Neural cell (in vitro differentiated cells): ENCODE data around the gene CLSTN1. TPM values are rescaled to one million over a fixed set of nuclear protein-coding genes. Genes with fewer than 3 reads are reported as not detected.

Source experiments
- H2AFZ ChIP-seq: fragments of 200-600, 300-800 bp; sonication (generic), shearing (Covaris generic); 2 replicates; pipeline ENCODE4 v1.6.0; 2014; ENCODE audit warnings: low read depth, mild to moderate bottlenecking, antibody characterized with exemption, low read length, moderate library complexity
- H3F3A ChIP-seq: fragments of 200-600 bp; shearing (Covaris generic); 2 replicates; pipeline ENCODE4 v1.6.1; 2016; ENCODE audit warnings: mild to moderate bottlenecking, moderate library complexity, mixed read lengths, antibody characterized with exemption, low read length; ENCODE audit not compliant: insufficient read depth, poor library complexity, severe bottlenecking
- H3K27ac ChIP-seq: fragments of 200-600, 300-800 bp; sonication (generic), shearing (Covaris generic); 2 replicates; pipeline ENCODE4 v1.5.1; 2014; ENCODE audit warnings: mild to moderate bottlenecking, low read length, moderate library complexity
- H3K27me3 ChIP-seq: fragments of 300-800, 200-600 bp; sonication (generic), shearing (Covaris generic); 2 replicates; pipeline ENCODE4 v1.6.0; 2014; ENCODE audit warnings: mild to moderate bottlenecking, low read depth, low read length, moderate library complexity; ENCODE audit not compliant: insufficient read depth
- H3K36me3 ChIP-seq: fragments of 300-800, 200-600 bp; sonication (generic), shearing (Covaris generic); 2 replicates; pipeline ENCODE4 v1.5.1; 2014; ENCODE audit warnings: mild to moderate bottlenecking, antibody characterized with exemption, low read length, moderate library complexity; ENCODE audit not compliant: insufficient read depth
- H3K4me2 ChIP-seq: fragments of 300-800, 200-600 bp; sonication (generic), shearing (Covaris generic); 2 replicates; pipeline ENCODE4 v1.6.0; 2014; ENCODE audit warnings: mild to moderate bottlenecking, low read length
- H3K4me3 ChIP-seq: fragments of 300-800, 200-600 bp; sonication (generic), shearing (Covaris generic); 2 replicates; pipeline ENCODE4 v1.5.1; 2014; ENCODE audit warnings: mild to moderate bottlenecking, low read length, moderate library complexity
- H3K79me2 ChIP-seq: fragments of 200-600 bp; shearing (Covaris generic); replicated peaks from 2 replicates; pipeline ENCODE4 v1.6.0; 2014; ENCODE audit warnings: mild to moderate bottlenecking, low read length, moderate library complexity; ENCODE audit not compliant: insufficient read depth
- H3K9ac ChIP-seq: fragments of 300-800, 200-600 bp; sonication (generic), shearing (Covaris generic); 2 replicates; pipeline ENCODE4 v1.6.1; 2016; ENCODE audit warnings: mild to moderate bottlenecking, low read length, mixed read lengths
- H3K9me2 ChIP-seq: fragments of 200-600 bp; shearing (Covaris generic); 2 replicates; pipeline ENCODE4 v1.6.1; 2016; ENCODE audit warnings: mild to moderate bottlenecking, low read length, mixed read lengths; ENCODE audit not compliant: insufficient read depth
- H3K9me3 ChIP-seq: fragments of 200-600, 300-800 bp; sonication (generic), shearing (Covaris generic); 2 replicates; pipeline ENCODE4 v1.6.1; 2016; ENCODE audit warnings: mild to moderate bottlenecking, mixed run types, low read length, moderate library complexity, mixed read lengths
- H4K20me1 ChIP-seq: fragments of 200-600 bp; shearing (Covaris generic); 2 replicates; pipeline ENCODE4 v1.6.1; 2016; ENCODE audit warnings: mild to moderate bottlenecking, mixed run types; ENCODE audit not compliant: insufficient read depth
- EP300 ChIP-seq: fragments of 450-650 bp; conservative IDR thresholded peaks from 2 replicates; pipeline ENCODE4 v1.6.1; 2014; ENCODE audit warnings: antibody characterized with exemption, mild to moderate bottlenecking, moderate library complexity; ENCODE audit not compliant: poor library complexity, severe bottlenecking
- EZH2 ChIP-seq: fragments of 200-600, 300-800 bp; shearing (Covaris generic), sonication (generic); IDR thresholded peaks from 2 replicates; pipeline ENCODE4 v1.6.1; 2014; ENCODE audit warnings: antibody characterized with exemption, low read length, borderline replicate concordance, mild to moderate bottlenecking; ENCODE audit not compliant: insufficient read depth, poor library complexity, severe bottlenecking
- MXI1 ChIP-seq: fragments of 450-650 bp; conservative IDR thresholded peaks from 2 replicates; pipeline ENCODE4 v1.6.1; 2014; ENCODE audit warnings: antibody characterized with exemption, mild to moderate bottlenecking; ENCODE audit not compliant: poor library complexity, severe bottlenecking
- POLR2AphosphoS5 ChIP-seq: IDR thresholded peaks from 2 replicates; pipeline ENCODE4 v1.6.1; 2012
- RAD21 ChIP-seq: fragments of 450-650 bp; conservative IDR thresholded peaks from 2 replicates; pipeline ENCODE4 v1.6.1; 2014; ENCODE audit warnings: antibody characterized with exemption, mild to moderate bottlenecking, moderate library complexity
- SMC3 ChIP-seq: fragments of 450-650 bp; conservative IDR thresholded peaks from 2 replicates; pipeline ENCODE4 v1.6.1; 2014; ENCODE audit warnings: antibody characterized with exemption, mild to moderate bottlenecking, moderate library complexity; ENCODE audit not compliant: poor library complexity
- TAF1 ChIP-seq: IDR thresholded peaks from 2 replicates; pipeline ENCODE4 v1.6.1; 2012; ENCODE audit warnings: low read depth
- polyA plus RNA-seq: library from polyadenylated mRNA; depleted of rRNA; stranded (reverse); fragments of >200 nt; gene quantifications from 2 replicates; pipeline ENCODE4 v1.2.3, GENCODE V29; 2014
- TF ChIP-seq, protein P1 (sequence below): fragments of 450-650 bp; IDR thresholded peaks from 2 replicates; pipeline ENCODE4 v1.5.1; 2014; ENCODE audit warnings: antibody characterized with exemption, mild to moderate bottlenecking, moderate library complexity; ENCODE audit not compliant: poor library complexity, severe bottlenecking
- TF ChIP-seq, protein P2 (sequence below): IDR thresholded peaks from 2 replicates; pipeline ENCODE4 v1.6.1; 2012; ENCODE audit warnings: borderline replicate concordance

The CLSTN1 gene
- polyA plus RNA-seq, 1 donor from 2014 or later, result 77.2 TPM

- Histone ChIP-seq H3K79me2 (no peaks in the 10 kb centered on the region), H4K20me1 (no peaks in the 10 kb centered on the region), H3K27me3 (no peaks in the 10 kb centered on the region), H3K9ac (no peak overlapping the region), H3K9me2 (no peaks in the 10 kb centered on the region), H3K4me2 (no peak overlapping the region), H3K9me3 (no peaks in the 10 kb centered on the region), H3K4me3 (no peak overlapping the region), H3K27ac (no peak overlapping the region), H2AFZ (no peak overlapping the region), H3K36me3 (no peaks in the 10 kb centered on the region), H3F3A (no peaks in the 10 kb centered on the region)
- TF ChIP-seq EZH2 (no peak), EP300 (no peak), SMC3 (no peak), TAF1 (no peak), MXI1 (no peak), POLR2AphosphoS5 (no peak), RAD21 (no peak)
- TF ChIP-seq, protein P1, sequence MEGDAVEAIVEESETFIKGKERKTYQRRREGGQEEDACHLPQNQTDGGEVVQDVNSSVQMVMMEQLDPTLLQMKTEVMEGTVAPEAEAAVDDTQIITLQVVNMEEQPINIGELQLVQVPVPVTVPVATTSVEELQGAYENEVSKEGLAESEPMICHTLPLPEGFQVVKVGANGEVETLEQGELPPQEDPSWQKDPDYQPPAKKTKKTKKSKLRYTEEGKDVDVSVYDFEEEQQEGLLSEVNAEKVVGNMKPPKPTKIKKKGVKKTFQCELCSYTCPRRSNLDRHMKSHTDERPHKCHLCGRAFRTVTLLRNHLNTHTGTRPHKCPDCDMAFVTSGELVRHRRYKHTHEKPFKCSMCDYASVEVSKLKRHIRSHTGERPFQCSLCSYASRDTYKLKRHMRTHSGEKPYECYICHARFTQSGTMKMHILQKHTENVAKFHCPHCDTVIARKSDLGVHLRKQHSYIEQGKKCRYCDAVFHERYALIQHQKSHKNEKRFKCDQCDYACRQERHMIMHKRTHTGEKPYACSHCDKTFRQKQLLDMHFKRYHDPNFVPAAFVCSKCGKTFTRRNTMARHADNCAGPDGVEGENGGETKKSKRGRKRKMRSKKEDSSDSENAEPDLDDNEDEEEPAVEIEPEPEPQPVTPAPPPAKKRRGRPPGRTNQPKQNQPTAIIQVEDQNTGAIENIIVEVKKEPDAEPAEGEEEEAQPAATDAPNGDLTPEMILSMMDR, result no peak
- TF ChIP-seq, protein P2, sequence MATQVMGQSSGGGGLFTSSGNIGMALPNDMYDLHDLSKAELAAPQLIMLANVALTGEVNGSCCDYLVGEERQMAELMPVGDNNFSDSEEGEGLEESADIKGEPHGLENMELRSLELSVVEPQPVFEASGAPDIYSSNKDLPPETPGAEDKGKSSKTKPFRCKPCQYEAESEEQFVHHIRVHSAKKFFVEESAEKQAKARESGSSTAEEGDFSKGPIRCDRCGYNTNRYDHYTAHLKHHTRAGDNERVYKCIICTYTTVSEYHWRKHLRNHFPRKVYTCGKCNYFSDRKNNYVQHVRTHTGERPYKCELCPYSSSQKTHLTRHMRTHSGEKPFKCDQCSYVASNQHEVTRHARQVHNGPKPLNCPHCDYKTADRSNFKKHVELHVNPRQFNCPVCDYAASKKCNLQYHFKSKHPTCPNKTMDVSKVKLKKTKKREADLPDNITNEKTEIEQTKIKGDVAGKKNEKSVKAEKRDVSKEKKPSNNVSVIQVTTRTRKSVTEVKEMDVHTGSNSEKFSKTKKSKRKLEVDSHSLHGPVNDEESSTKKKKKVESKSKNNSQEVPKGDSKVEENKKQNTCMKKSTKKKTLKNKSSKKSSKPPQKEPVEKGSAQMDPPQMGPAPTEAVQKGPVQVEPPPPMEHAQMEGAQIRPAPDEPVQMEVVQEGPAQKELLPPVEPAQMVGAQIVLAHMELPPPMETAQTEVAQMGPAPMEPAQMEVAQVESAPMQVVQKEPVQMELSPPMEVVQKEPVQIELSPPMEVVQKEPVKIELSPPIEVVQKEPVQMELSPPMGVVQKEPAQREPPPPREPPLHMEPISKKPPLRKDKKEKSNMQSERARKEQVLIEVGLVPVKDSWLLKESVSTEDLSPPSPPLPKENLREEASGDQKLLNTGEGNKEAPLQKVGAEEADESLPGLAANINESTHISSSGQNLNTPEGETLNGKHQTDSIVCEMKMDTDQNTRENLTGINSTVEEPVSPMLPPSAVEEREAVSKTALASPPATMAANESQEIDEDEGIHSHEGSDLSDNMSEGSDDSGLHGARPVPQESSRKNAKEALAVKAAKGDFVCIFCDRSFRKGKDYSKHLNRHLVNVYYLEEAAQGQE, result no peak
Observed at GRCh38 chr1:9844756-9845155, 21.0 kb upstream of the CLSTN1 start.

DNA sequence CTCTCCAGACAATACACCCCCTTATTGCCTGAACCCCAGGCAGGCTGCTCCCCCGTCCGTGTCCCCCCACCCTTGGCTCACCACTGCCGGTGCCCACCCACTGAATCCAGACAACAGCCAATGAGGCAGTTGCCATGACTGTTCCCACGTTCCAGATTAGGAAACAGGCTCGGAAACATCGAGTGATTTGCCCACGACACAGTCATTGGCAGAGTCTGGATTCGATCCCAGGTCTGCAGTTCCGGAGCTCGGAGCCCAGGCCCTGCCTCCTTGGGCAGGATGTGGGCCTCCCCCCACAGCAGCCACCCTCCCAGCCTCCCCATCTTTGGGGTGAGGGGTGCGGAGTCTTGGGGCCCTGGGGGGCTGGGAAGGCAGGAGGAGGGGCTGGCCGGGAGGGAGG, 20.3 kb upstream of the CLSTN1 start:
- TF ChIP-seq RAD21, result no peak
- TF ChIP-seq, protein P2, result no peak
- TF ChIP-seq TAF1, result no peak
- no peak for TF ChIP-seq POLR2AphosphoS5
- TF ChIP-seq EP300, result no peak
- TF ChIP-seq MXI1, result no peak
- no peak for TF ChIP-seq SMC3
- TF ChIP-seq EZH2, result no peak
- TF ChIP-seq, protein P1, result no peak
- Histone ChIP-seq H3K9ac (no peak overlapping the region), H3K27me3 (no peaks in the 10 kb centered on the region), H3K4me3 (no peak overlapping the region), H3K9me3 (no peaks in the 10 kb centered on the region), H3K4me2 (no peak overlapping the region), H3F3A (no peaks in the 10 kb centered on the region), H2AFZ (no peak overlapping the region), H4K20me1 (no peaks in the 10 kb centered on the region), H3K27ac (no peak overlapping the region), H3K36me3 (no peaks in the 10 kb centered on the region), H3K79me2 (no peaks in the 10 kb centered on the region), H3K9me2 (no peaks in the 10 kb centered on the region)
